Endodermal cell (in vitro differentiated cells): Measurements from ENCODE around the gene EHHADH. TPM values are rescaled to one million over a fixed set of nuclear protein-coding genes. Genes with fewer than 3 reads are reported as not detected.

Experiments used
- DNase-seq: peaks from one replicate; pipeline ENCODE4 v3.0.0-alpha.2; 2017
- H3K27ac ChIP-seq: 2 replicates; pipeline ENCODE4 v1.5.1; 2013; ENCODE audit warnings: mild to moderate bottlenecking, low read depth, low read length, moderate library complexity
- H3K27me3 ChIP-seq: 2 replicates; pipeline ENCODE4 v1.6.1; 2013; ENCODE audit warnings: mild to moderate bottlenecking, low read length, moderate library complexity; ENCODE audit not compliant: insufficient read depth, control insufficient read depth, poor library complexity, severe bottlenecking
- H3K36me3 ChIP-seq: 2 replicates; pipeline ENCODE4 v1.7.0; 2013; ENCODE audit warnings: mild to moderate bottlenecking, low read length, moderate library complexity; ENCODE audit not compliant: control insufficient read depth, insufficient read depth
- H3K4me1 ChIP-seq: one replicate; pipeline ENCODE4 v1.7.0; 2013; ENCODE audit warnings: low read length; ENCODE audit not compliant: control insufficient read depth, insufficient read depth
- H3K4me3 ChIP-seq: 2 replicates; pipeline ENCODE4 v1.5.1; 2013; ENCODE audit warnings: mild to moderate bottlenecking, low read length, moderate library complexity
- H3K9ac ChIP-seq: 2 replicates; pipeline ENCODE4 v1.6.1; 2013; ENCODE audit warnings: mild to moderate bottlenecking, low read length, moderate library complexity; ENCODE audit not compliant: poor library complexity, severe bottlenecking; ENCODE audit errors: extremely low read depth
- H3K9me3 ChIP-seq: 2 replicates; pipeline ENCODE4 v1.6.1; 2013; ENCODE audit warnings: mild to moderate bottlenecking, low read length, moderate library complexity; ENCODE audit not compliant: control insufficient read depth
- H3K27ac Mint-ChIP-seq: 2 replicates; pipeline ENCODE4 v1.8.0; 2020; ENCODE audit warnings: mixed read lengths
- H3K27me3 Mint-ChIP-seq: 2 replicates; pipeline ENCODE4 v1.8.0; 2021; ENCODE audit warnings: mild to moderate bottlenecking, mixed read lengths; ENCODE audit not compliant: insufficient read depth
- H3K36me3 Mint-ChIP-seq: 2 replicates; pipeline ENCODE4 v1.8.0; 2020; ENCODE audit warnings: low read depth, mixed read lengths
- H3K4me1 Mint-ChIP-seq: 2 replicates; pipeline ENCODE4 v1.8.0; 2020; ENCODE audit warnings: mixed read lengths
- H3K4me3 Mint-ChIP-seq: 2 replicates; pipeline ENCODE4 v1.8.0; 2020; ENCODE audit warnings: mild to moderate bottlenecking, moderate library complexity, mixed read lengths
- H3K9me3 Mint-ChIP-seq: 2 replicates; pipeline ENCODE4 v1.8.0; 2020; ENCODE audit warnings: mild to moderate bottlenecking, mixed read lengths
- WGBS, 2 experiments: methylation state at CpG; one replicate each; pipeline versions ENCODE4 v1.1.5 to v1.1.7; 2013; ENCODE audit warnings: missing lambda C conversion rate in 2 of 2, mixed read lengths in 1 of 2; ENCODE audit not compliant: insufficient coverage in 1 of 2, insufficient read length in 1 of 2; 5-methylcytosine and 5-hydroxymethylcytosine counted together
- total RNA-seq, 2 donors: library from RNA; stranded (reverse); fragmentation: NEBNext Ultra II Directional in 1 of 2; extraction: Animal tissue kit (Norgen Biotek cat#: 25700) in 1 of 2; gene quantifications; 2 replicates in 1 of 2; 3 replicates in 1 of 2; pipeline ENCODE4 v1.2.1, GENCODE V29; 2021
- TF ChIP-seq, protein P1 (sequence below): fragments of 200-600 bp; sonication (generic); conservative IDR thresholded peaks from 2 replicates; pipeline ENCODE4 v1.5.0; 2021; ENCODE audit warnings: antibody characterized with exemption, mild to moderate bottlenecking

Gene EHHADH
- total RNA-seq, 2 donors from 2014 or later: 58.7 to 79.2 TPM

DNA sequence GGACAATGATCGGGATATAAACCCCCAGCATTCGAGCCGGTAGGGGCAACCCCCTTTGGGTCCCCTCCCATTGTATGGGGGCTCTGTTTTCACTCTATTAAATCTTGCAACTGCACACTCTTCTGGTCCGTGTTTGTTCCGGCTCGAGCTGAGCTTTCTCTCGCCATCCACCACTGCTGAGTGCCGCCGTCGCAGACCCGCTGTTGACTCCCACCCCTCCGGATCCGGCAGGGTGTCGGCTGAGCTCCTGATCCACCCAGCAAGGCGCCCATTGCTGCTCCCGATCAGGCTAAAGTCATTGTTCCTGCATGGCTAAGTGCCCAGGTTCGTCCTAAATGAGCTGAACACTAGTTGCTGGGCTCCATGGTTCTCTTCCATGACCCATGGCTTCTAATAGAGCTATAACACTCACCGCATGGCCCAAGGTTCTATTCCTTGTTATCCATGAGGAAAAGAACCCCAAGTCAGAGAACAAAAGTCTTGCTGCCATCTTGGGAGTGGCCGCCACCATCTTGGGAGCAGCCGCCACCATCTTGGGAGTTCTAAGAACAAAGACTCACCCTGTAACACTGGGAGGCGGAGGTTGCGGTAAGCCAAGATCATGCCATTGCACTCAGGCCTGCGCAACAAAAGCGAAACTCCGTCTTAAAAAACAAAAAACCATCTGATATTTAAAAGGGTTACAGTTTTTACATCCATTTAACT is 11.2 kb upstream of the EHHADH start:
- Histone ChIP-seq H3K9me3 (no peaks in the 10 kb centered on the region), H3K4me1 (peaks cover 20% of the 10 kb centered on the region), H3K4me3 (no peak overlapping the region), H3K27ac (no peak overlapping the region), H3K27me3 (no peaks in the 10 kb centered on the region), H3K36me3 (no peaks in the 10 kb centered on the region), H3K9ac (no peak overlapping the region)
- 93 to 96% methylated on average over 21 to 25 of the region's 25 CpGs for WGBS, 2 experiments
- H3K4me1 Mint-ChIP-seq: peaks cover 34% of the 10 kb centered on the region
- TF ChIP-seq, protein P1, sequence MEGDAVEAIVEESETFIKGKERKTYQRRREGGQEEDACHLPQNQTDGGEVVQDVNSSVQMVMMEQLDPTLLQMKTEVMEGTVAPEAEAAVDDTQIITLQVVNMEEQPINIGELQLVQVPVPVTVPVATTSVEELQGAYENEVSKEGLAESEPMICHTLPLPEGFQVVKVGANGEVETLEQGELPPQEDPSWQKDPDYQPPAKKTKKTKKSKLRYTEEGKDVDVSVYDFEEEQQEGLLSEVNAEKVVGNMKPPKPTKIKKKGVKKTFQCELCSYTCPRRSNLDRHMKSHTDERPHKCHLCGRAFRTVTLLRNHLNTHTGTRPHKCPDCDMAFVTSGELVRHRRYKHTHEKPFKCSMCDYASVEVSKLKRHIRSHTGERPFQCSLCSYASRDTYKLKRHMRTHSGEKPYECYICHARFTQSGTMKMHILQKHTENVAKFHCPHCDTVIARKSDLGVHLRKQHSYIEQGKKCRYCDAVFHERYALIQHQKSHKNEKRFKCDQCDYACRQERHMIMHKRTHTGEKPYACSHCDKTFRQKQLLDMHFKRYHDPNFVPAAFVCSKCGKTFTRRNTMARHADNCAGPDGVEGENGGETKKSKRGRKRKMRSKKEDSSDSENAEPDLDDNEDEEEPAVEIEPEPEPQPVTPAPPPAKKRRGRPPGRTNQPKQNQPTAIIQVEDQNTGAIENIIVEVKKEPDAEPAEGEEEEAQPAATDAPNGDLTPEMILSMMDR: no peak
- H3K27ac Mint-ChIP-seq: no peak overlapping the region
- DNase-seq: no peak
- H3K36me3 Mint-ChIP-seq: no peaks in the 10 kb centered on the region
- no peaks in the 10 kb centered on the region for H3K27me3 Mint-ChIP-seq
- H3K4me3 Mint-ChIP-seq: no peak overlapping the region
- peaks cover under 1% of the 10 kb centered on the region for H3K9me3 Mint-ChIP-seq

GRCh38 chr3:185263423-185263822 is 9.6 kb upstream of the EHHADH start:
- H3K9ac ChIP-seq: no peak overlapping the region
- no peak overlapping the region for H3K27ac ChIP-seq
- peaks cover 8% of the 10 kb centered on the region for H3K9me3 ChIP-seq
- H3K27me3 ChIP-seq: no peaks in the 10 kb centered on the region
- Mint-ChIP-seq H3K27me3 (no peaks in the 10 kb centered on the region), H3K36me3 (no peaks in the 10 kb centered on the region), H3K9me3 (peaks cover 14% of the 10 kb centered on the region), H3K4me3 (no peak overlapping the region), H3K27ac (no peak overlapping the region), H3K4me1 (peaks cover 23% of the 10 kb centered on the region)
- no peak for DNase-seq
- WGBS, 2 experiments: 87 to 96% methylated on average over 3 to 4 of the region's 4 CpGs
- peaks cover 20% of the 10 kb centered on the region for H3K4me1 ChIP-seq
- no peak overlapping the region for H3K4me3 ChIP-seq
- H3K36me3 ChIP-seq: no peaks in the 10 kb centered on the region
- TF ChIP-seq, protein P1: no peak

DNA sequence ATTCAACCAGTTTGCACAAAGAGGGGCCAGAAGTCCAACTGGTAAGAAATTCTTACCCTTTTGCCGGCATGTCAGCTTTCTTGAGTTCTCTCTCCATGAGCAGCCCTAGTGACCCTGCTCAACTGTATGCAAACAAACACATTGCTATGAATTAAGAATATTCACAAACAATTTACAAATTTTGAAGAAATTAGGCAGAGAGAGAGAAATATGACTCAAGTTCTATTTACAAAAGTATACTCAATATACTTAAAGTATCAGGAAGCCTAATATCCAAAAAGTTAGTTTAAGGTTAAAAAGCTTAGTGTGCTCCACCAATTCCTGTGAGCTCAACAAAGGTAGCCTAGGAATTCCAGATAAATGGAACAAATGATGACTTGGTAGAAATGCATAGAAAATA is 3.5 kb upstream of the EHHADH start:
- Mint-ChIP-seq H3K27me3 (no peaks in the 10 kb centered on the region), H3K9me3 (peaks cover 40% of the 10 kb centered on the region), H3K4me1 (peaks cover 9% of the 10 kb centered on the region), H3K4me3 (no peak overlapping the region), H3K36me3 (peaks cover 3% of the 10 kb centered on the region), H3K27ac (no peak overlapping the region)
- peaks cover 43% of the 10 kb centered on the region for H3K9me3 ChIP-seq
- H3K4me1 ChIP-seq: no peaks in the 10 kb centered on the region
- H3K27ac ChIP-seq: no peak overlapping the region
- WGBS, 2 experiments: 91 to 100% methylated on average over 1 of the region's 1 CpG
- no peak overlapping the region for H3K9ac ChIP-seq
- no peaks in the 10 kb centered on the region for H3K36me3 ChIP-seq
- DNase-seq: no peak
- TF ChIP-seq, protein P1: no peak
- no peak overlapping the region for H3K4me3 ChIP-seq
- H3K27me3 ChIP-seq: no peaks in the 10 kb centered on the region
